ENCODE results near the gene CEP20. TPM values are rescaled to one million over a fixed set of nuclear protein-coding genes. Genes with fewer than 3 reads are reported as not detected.

CEP20 gene
- polyA plus RNA-seq, 2 of the 4 experiments (the other 2 are of a cell fraction), result 58.7 to 97.5 TPM

GRCh38 chr16:15885560-15886001 lies 2.8 kb downstream of the CEP20 start:
- FAIRE-seq (no peak), ATAC-seq (no peak), DNase-seq (ENCODE audit: low read depth in 1 of 2, low spot score in 1 of 2) (peak in 1 of 2 experiments; percentile 70)
- peak overlapping the region; percentile 93 for H3K4me2 ChIP-seq
- peak overlapping the region; percentile 90 to 98 for H3K27ac ChIP-seq
- peaks cover 60% of the 10 kb centered on the region for H3K4me1 ChIP-seq
- CTCF ChIA-PET, result interaction anchor here (0.6 to 4.6 kb wide), 2 partner anchors 10 to 58 kb away, joined by 3 to 28 read pairs; no protein-coding TSS in a partner anchor
- 86% methylated on average over 5 of the region's 5 CpGs for WGBS (ENCODE audit: missing lambda C conversion rate)
- H3K4me3 ChIP-seq, result peak overlapping the region; percentile 86; the same call in 1 of the 3 replicates
- POLR2A ChIA-PET, result interaction anchor here (0.5 kb wide), 1 partner anchor 79 kb away, joined by 3 read pairs; no protein-coding TSS in a partner anchor
- no peaks in the 10 kb centered on the region for H3K9me3 ChIP-seq
- TF ChIP-seq TFCP2L1 (CRISPR knock-in tag; IDR thresholded peaks at IDR 0.05) (no peak), POLR2A (IDR thresholded peaks at IDR 0.05; ENCODE audit: low read length) (no peak), HOXA7 (CRISPR knock-in tag; IDR thresholded peaks at IDR 0.05) (peak; percentile 62; the same call in 1 of the 2 replicates), HEYL (CRISPR knock-in tag; IDR thresholded peaks at IDR 0.05) (peak; percentile 75; the same call in 1 of the 2 replicates), HOXB13 (CRISPR knock-in tag; IDR thresholded peaks at IDR 0.05; ENCODE audit: low read depth) (peak; percentile 69; the same call in 1 of the 2 replicates), ATOH8 (CRISPR knock-in tag; IDR thresholded peaks at IDR 0.05; ENCODE audit: low read depth) (0 out of 2 replicates have a peak, but pooled peaks have one; percentile 6), MAZ (IDR thresholded peaks at IDR 0.05; ENCODE audit: borderline replicate concordance, low read depth, low read length) (no peak), EHMT2 (IDR thresholded peaks at IDR 0.05; ENCODE audit: low read depth) (no peak), CHD4 (IDR thresholded peaks at IDR 0.05; ENCODE audit: borderline replicate concordance) (no peak), SMC3 (IDR thresholded peaks at IDR 0.05) (no peak), RFX5 (IDR thresholded peaks at IDR 0.05) (no peak), CBX8 (IDR thresholded peaks at IDR 0.05) (no peak), ZFP36 (IDR thresholded peaks at IDR 0.05; ENCODE audit: borderline replicate concordance, partially characterized antibody) (no peak), ELK1 (IDR thresholded peaks at IDR 0.05; ENCODE audit: low read depth, low read length) (no peak), NR3C1 (IDR thresholded peaks at IDR 0.05) (no peak), FOSB (CRISPR knock-in tag; IDR thresholded peaks at IDR 0.05) (no peak), RCOR1 (IDR thresholded peaks at IDR 0.05; ENCODE audit: low read depth, low read length) (no peak), HES2 (IDR thresholded peaks at IDR 0.05) (no peak), KDM5A (IDR thresholded peaks at IDR 0.05) (no peak), RARB (CRISPR knock-in tag; IDR thresholded peaks at IDR 0.05) (no peak), EHF (CRISPR knock-in tag; IDR thresholded peaks at IDR 0.05) (0 out of 2 replicates have a peak, but pooled peaks have one; percentile 50), ZNF302 (CRISPR knock-in tag; IDR thresholded peaks at IDR 0.05) (no peak), BCL3 (IDR thresholded peaks at IDR 0.05) (no peak), JUN (IDR thresholded peaks at IDR 0.05) (no peak), TP53 (CRISPR knock-in tag; IDR thresholded peaks at IDR 0.05) (0 out of 2 replicates have a peak, but pooled peaks have one; percentile 59), KDM1A (IDR thresholded peaks at IDR 0.05; ENCODE audit: low read depth) (no peak), USF2 (IDR thresholded peaks at IDR 0.05) (peak; percentile 49), CHD2 (IDR thresholded peaks at IDR 0.05; ENCODE audit: low read length, partially characterized antibody) (no peak), ESRRA (IDR thresholded peaks at IDR 0.05; ENCODE audit: borderline replicate concordance, low read length) (no peak), HMGXB4 (CRISPR knock-in tag; IDR thresholded peaks at IDR 0.05; ENCODE audit: borderline replicate concordance) (no peak), ZC3H11A (IDR thresholded peaks at IDR 0.05) (no peak), CBX2 (IDR thresholded peaks at IDR 0.05; ENCODE audit: borderline replicate concordance, low read depth) (no peak), GATA3 (IDR thresholded peaks at IDR 0.05; ENCODE audit: borderline replicate concordance) (no peak)
- TF ChIP-seq, protein P1, sequence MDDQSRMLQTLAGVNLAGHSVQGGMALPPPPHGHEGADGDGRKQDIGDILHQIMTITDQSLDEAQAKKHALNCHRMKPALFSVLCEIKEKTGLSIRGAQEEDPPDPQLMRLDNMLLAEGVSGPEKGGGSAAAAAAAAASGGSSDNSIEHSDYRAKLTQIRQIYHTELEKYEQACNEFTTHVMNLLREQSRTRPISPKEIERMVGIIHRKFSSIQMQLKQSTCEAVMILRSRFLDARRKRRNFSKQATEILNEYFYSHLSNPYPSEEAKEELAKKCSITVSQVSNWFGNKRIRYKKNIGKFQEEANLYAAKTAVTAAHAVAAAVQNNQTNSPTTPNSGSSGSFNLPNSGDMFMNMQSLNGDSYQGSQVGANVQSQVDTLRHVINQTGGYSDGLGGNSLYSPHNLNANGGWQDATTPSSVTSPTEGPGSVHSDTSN (IDR thresholded peaks at IDR 0.05), result no peak

All from A549 (cell line).